MCF 10A (cell line): ENCODE measurements around the gene ATRN. TPM values are rescaled to one million over a fixed set of nuclear protein-coding genes. Genes with fewer than 3 reads are reported as not detected.
A peak's percentile ranks its signal among the peaks of the same experiment; 100 is the strongest.

Source experiments
- BruUV-seq: library from RNA; stranded (reverse); fragments of 400-500 nt; replicated peaks from 2 replicates; lab custom pipeline; 2021; lab: Mats Ljungman, UMichigan
- CTCF ChIA-PET: fragments of 300-600 bp; sonication (Branson Sonifier 250); formaldehyde crosslinking; extraction: SDS; loops from one replicate; lab custom pipeline; 2021; ENCODE audit warnings: antibody characterized with exemption, inconsistent platforms; lab: Yijun Ruan, JAX
- POLR2A ChIA-PET: fragments of 300-600, 350-650 bp; sonication (Branson Sonifier 250); formaldehyde crosslinking; extraction: SDS; loops from one replicate; lab custom pipeline; 2020; ENCODE audit warnings: antibody characterized with exemption, inconsistent platforms; lab: Yijun Ruan, JAX
- DNase-seq: peaks from one replicate; pipeline ENCODE4 v3.0.0-alpha.2; 2018; ENCODE audit not compliant: unreplicated experiment
- H3K27ac Mint-ChIP-seq: one replicate; pipeline ENCODE4 v1.8.0; 2022; ENCODE audit warnings: mild to moderate bottlenecking, low read depth, mixed read lengths; ENCODE audit not compliant: unreplicated experiment
- H3K27me3 Mint-ChIP-seq: one replicate; pipeline ENCODE4 v1.8.0; 2022; ENCODE audit warnings: mixed read lengths; ENCODE audit not compliant: insufficient read depth, unreplicated experiment
- H3K36me3 Mint-ChIP-seq: one replicate; pipeline ENCODE4 v1.8.0; 2022; ENCODE audit warnings: mild to moderate bottlenecking, moderate library complexity, mixed read lengths; ENCODE audit not compliant: insufficient read depth, unreplicated experiment
- H3K4me1 Mint-ChIP-seq: one replicate; pipeline ENCODE4 v1.8.0; 2022; ENCODE audit warnings: mixed read lengths; ENCODE audit not compliant: insufficient read depth, unreplicated experiment
- H3K4me3 Mint-ChIP-seq: one replicate; pipeline ENCODE4 v1.8.0; 2022; ENCODE audit warnings: mild to moderate bottlenecking, moderate library complexity, mixed read lengths; ENCODE audit not compliant: unreplicated experiment
- H3K9me3 Mint-ChIP-seq: one replicate; pipeline ENCODE4 v1.8.0; 2022; ENCODE audit warnings: mixed read lengths; ENCODE audit not compliant: unreplicated experiment
- intact Hi-C: fragments of 100-400 bp; cut with micrococcal nuclease; formaldehyde crosslinking; loops from 2 replicates; pipeline ENCODE4 v1.14.1; 2022
- total RNA-seq: library from RNA; stranded (reverse); gene quantifications from 2 replicates; pipeline ENCODE4 v1.2.3, GENCODE V29; 2022
- TF ChIP-seq, protein P1 (sequence below): fragments of 200-600 bp; IDR thresholded peaks from one replicate; pipeline ENCODE4 v1.8.0; 2022; ENCODE audit warnings: antibody characterized with exemption, mild to moderate bottlenecking; ENCODE audit not compliant: unreplicated experiment

Gene ATRN
- total RNA-seq, 1 experiment from 2014 or later = 29.7 TPM

- no peaks in the 10 kb centered on the region for H3K9me3 Mint-ChIP-seq
- ChIA-PET POLR2A (interaction anchor here (0.5 to 1.6 kb wide), 8 partner anchors 8 to 298 kb away, joined by 3 to 5 read pairs (median 4); no protein-coding TSS in a partner anchor), CTCF (interaction anchor here (0.6 to 2.1 kb wide), 11 partner anchors 9 to 85 kb away, joined by 3 to 8 read pairs (median 3); partner anchors contain the start of gene ATRN)
- no peak overlapping the region for H3K27ac Mint-ChIP-seq
- intact Hi-C loops = no loop called here
- H3K27me3 Mint-ChIP-seq = no peaks in the 10 kb centered on the region
- DNase-seq = peak; percentile 56
- H3K4me1 Mint-ChIP-seq = peaks cover 12% of the 10 kb centered on the region
- H3K4me3 Mint-ChIP-seq = no peak overlapping the region
- no TSS peak for BruUV-seq
- no peaks in the 10 kb centered on the region for H3K36me3 Mint-ChIP-seq
- TF ChIP-seq, protein P1, sequence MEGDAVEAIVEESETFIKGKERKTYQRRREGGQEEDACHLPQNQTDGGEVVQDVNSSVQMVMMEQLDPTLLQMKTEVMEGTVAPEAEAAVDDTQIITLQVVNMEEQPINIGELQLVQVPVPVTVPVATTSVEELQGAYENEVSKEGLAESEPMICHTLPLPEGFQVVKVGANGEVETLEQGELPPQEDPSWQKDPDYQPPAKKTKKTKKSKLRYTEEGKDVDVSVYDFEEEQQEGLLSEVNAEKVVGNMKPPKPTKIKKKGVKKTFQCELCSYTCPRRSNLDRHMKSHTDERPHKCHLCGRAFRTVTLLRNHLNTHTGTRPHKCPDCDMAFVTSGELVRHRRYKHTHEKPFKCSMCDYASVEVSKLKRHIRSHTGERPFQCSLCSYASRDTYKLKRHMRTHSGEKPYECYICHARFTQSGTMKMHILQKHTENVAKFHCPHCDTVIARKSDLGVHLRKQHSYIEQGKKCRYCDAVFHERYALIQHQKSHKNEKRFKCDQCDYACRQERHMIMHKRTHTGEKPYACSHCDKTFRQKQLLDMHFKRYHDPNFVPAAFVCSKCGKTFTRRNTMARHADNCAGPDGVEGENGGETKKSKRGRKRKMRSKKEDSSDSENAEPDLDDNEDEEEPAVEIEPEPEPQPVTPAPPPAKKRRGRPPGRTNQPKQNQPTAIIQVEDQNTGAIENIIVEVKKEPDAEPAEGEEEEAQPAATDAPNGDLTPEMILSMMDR = no peak
Observed at GRCh38 chr20:3494218-3494617, 23.4 kb downstream of the ATRN start.

GRCh38 chr20:3502878-3503277 lies 32.1 kb downstream of the ATRN start:
- BruUV-seq = no TSS peak
- Mint-ChIP-seq H3K36me3 (no peaks in the 10 kb centered on the region), H3K27ac (no peak overlapping the region), H3K4me1 (no peaks in the 10 kb centered on the region), H3K4me3 (no peak overlapping the region), H3K27me3 (no peaks in the 10 kb centered on the region), H3K9me3 (no peaks in the 10 kb centered on the region)
- DNase-seq = no peak
- TF ChIP-seq, protein P1 = no peak
- POLR2A ChIA-PET = interaction anchor here (0.6 kb wide), 1 partner anchor 21 kb away, joined by 3 read pairs; no protein-coding TSS in a partner anchor
- intact Hi-C loops = no loop called here
- CTCF ChIA-PET = interaction anchor here (0.5 to 1.4 kb wide), 2 partner anchors 8 to 39 kb away, joined by 3 to 4 read pairs; no protein-coding TSS in a partner anchor

GRCh38 chr20:3505148-3505547 lies 34.3 kb downstream of the ATRN start:
- TF ChIP-seq, protein P1 = no peak

GRCh38 chr20:3509064-3509463 lies 38.2 kb downstream of the ATRN start:
- intact Hi-C loops = no loop called here
- TF ChIP-seq, protein P1 = no peak

More at GRCh38 chr20:3505148-3505547, 34.3 kb downstream of the ATRN start:
- peak overlapping the region; percentile 76 for H3K27ac Mint-ChIP-seq
- CTCF ChIA-PET = interaction anchor here (0.7 to 2.2 kb wide), 2 partner anchors 11 to 58 kb away, joined by 3 to 8 read pairs; no protein-coding TSS in a partner anchor
- POLR2A ChIA-PET = interaction anchor here (0.7 to 0.9 kb wide), 3 partner anchors 11 to 101 kb away, joined by 3 to 4 read pairs (median 3); no protein-coding TSS in a partner anchor
- no TSS peak for BruUV-seq
- no peak for DNase-seq
- no peaks in the 10 kb centered on the region for H3K4me1 Mint-ChIP-seq
- no peaks in the 10 kb centered on the region for H3K27me3 Mint-ChIP-seq
- intact Hi-C loops = no loop called here
- H3K36me3 Mint-ChIP-seq = no peaks in the 10 kb centered on the region
- no peaks in the 10 kb centered on the region for H3K9me3 Mint-ChIP-seq
- H3K4me3 Mint-ChIP-seq = no peak overlapping the region

More at GRCh38 chr20:3509064-3509463, 38.2 kb downstream of the ATRN start:
- no peaks in the 10 kb centered on the region for H3K4me1 Mint-ChIP-seq
- H3K9me3 Mint-ChIP-seq = no peaks in the 10 kb centered on the region
- no peak for DNase-seq
- no peaks in the 10 kb centered on the region for H3K27me3 Mint-ChIP-seq
- no peak overlapping the region for H3K4me3 Mint-ChIP-seq
- no peak overlapping the region for H3K27ac Mint-ChIP-seq
- peaks cover 6% of the 10 kb centered on the region for H3K36me3 Mint-ChIP-seq
- no TSS peak for BruUV-seq
- CTCF ChIA-PET = interaction anchor here (0.6 to 1.0 kb wide), 3 partner anchors 16 to 121 kb away, joined by 3 read pairs; no protein-coding TSS in a partner anchor
- POLR2A ChIA-PET = interaction anchor here (0.6 kb wide), 1 partner anchor 102 kb away, joined by 3 read pairs; no protein-coding TSS in a partner anchor
